Hepatocyte (in vitro differentiated cells): ENCODE measurements around the gene VAV2. TPM values are rescaled to one million over a fixed set of nuclear protein-coding genes. Genes with fewer than 3 reads are reported as not detected.

Experiments
- DNase-seq: peaks from one replicate; pipeline ENCODE4 v3.0.0-alpha.2; 2016; ENCODE audit warnings: low spot score
- H2AFZ ChIP-seq: fragments of 200-600 bp; sonication (generic); 2 replicates; pipeline ENCODE4 v1.6.0; 2016; ENCODE audit warnings: antibody characterized with exemption, mild to moderate bottlenecking
- H3K27ac ChIP-seq: fragments of 200-600 bp; sonication (generic); 2 replicates; pipeline ENCODE4 v1.5.1; 2016; ENCODE audit warnings: mild to moderate bottlenecking
- H3K27me3 ChIP-seq: fragments of 200-600 bp; sonication (generic); 2 replicates; pipeline ENCODE4 v1.6.1; 2016
- H3K36me3 ChIP-seq: fragments of 200-600 bp; sonication (generic); replicated peaks from 2 replicates; pipeline ENCODE4 v1.5.1; 2016; ENCODE audit warnings: low read depth; ENCODE audit not compliant: insufficient read depth
- H3K4me1 ChIP-seq: fragments of 200-600 bp; sonication (generic); 2 replicates; pipeline ENCODE4 v1.5.1; 2016; ENCODE audit warnings: mild to moderate bottlenecking, moderate library complexity; ENCODE audit not compliant: insufficient read depth
- H3K4me2 ChIP-seq: fragments of 200-600 bp; sonication (generic); 2 replicates; pipeline ENCODE4 v1.6.0; 2016
- H3K4me3 ChIP-seq: fragments of 200-600 bp; sonication (generic); 2 replicates; pipeline ENCODE4 v1.5.1; 2016; ENCODE audit warnings: mild to moderate bottlenecking
- H3K79me2 ChIP-seq: fragments of 200-600 bp; sonication (generic); 2 replicates; pipeline ENCODE4 v1.6.0; 2017; ENCODE audit warnings: mild to moderate bottlenecking
- H3K9me2 ChIP-seq: fragments of 200-600 bp; sonication (generic); replicated peaks from 2 replicates; pipeline ENCODE4 v1.6.0; 2017; ENCODE audit warnings: mild to moderate bottlenecking; ENCODE audit not compliant: insufficient read depth
- H3K9me3 ChIP-seq: fragments of 200-600 bp; sonication (generic); 2 replicates; pipeline ENCODE4 v1.5.1; 2016; ENCODE audit warnings: low read depth, mild to moderate bottlenecking
- H4K20me1 ChIP-seq: fragments of 200-600 bp; sonication (generic); 2 replicates; pipeline ENCODE4 v1.6.0; 2016; ENCODE audit warnings: mild to moderate bottlenecking; ENCODE audit not compliant: insufficient read depth, poor library complexity, severe bottlenecking
- EZH2 ChIP-seq: fragments of 200-600 bp; sonication (generic); IDR thresholded peaks from 2 replicates; pipeline ENCODE4 v1.6.1; 2016; ENCODE audit warnings: antibody characterized with exemption, mild to moderate bottlenecking, borderline replicate concordance
- EZH2phosphoT487 ChIP-seq: fragments of 200-600 bp; sonication (generic); IDR thresholded peaks from one replicate; pipeline ENCODE4 v1.6.1; 2018; ENCODE audit warnings: antibody characterized with exemption, mild to moderate bottlenecking, low read depth, moderate library complexity; ENCODE audit not compliant: unreplicated experiment, severe bottlenecking
- WGBS: methylation state at CpG from one replicate; pipeline ENCODE4 v1.1.6; 2016; ENCODE audit warnings: low lambda C conversion rate; ENCODE audit errors: missing lambda C conversion rate; 5-methylcytosine and 5-hydroxymethylcytosine counted together
- polyA plus RNA-seq: library from polyadenylated mRNA; unstranded; fragments of >200 nt; fragmentation: Nextera tagmentation; extraction: Ambion mirVana; gene quantifications from 2 replicates; pipeline ENCODE4 v1.2.1, GENCODE V29; 2016
- total RNA-seq: library from RNA; depleted of rRNA; stranded (reverse); fragments of >200 nt; gene quantifications from 2 replicates; pipeline ENCODE4 v1.2.3, GENCODE V29; 2014
- TF ChIP-seq, protein P1 (sequence below): fragments of 200-600 bp; sonication (generic); IDR thresholded peaks from 2 replicates; pipeline ENCODE4 v1.5.1; 2016; ENCODE audit warnings: antibody characterized with exemption, mild to moderate bottlenecking; ENCODE audit not compliant: poor library complexity

Gene VAV2
- total and polyA plus RNA-seq, 2 experiments from 2014 or later, result 24.9 to 27.7 TPM

DNA sequence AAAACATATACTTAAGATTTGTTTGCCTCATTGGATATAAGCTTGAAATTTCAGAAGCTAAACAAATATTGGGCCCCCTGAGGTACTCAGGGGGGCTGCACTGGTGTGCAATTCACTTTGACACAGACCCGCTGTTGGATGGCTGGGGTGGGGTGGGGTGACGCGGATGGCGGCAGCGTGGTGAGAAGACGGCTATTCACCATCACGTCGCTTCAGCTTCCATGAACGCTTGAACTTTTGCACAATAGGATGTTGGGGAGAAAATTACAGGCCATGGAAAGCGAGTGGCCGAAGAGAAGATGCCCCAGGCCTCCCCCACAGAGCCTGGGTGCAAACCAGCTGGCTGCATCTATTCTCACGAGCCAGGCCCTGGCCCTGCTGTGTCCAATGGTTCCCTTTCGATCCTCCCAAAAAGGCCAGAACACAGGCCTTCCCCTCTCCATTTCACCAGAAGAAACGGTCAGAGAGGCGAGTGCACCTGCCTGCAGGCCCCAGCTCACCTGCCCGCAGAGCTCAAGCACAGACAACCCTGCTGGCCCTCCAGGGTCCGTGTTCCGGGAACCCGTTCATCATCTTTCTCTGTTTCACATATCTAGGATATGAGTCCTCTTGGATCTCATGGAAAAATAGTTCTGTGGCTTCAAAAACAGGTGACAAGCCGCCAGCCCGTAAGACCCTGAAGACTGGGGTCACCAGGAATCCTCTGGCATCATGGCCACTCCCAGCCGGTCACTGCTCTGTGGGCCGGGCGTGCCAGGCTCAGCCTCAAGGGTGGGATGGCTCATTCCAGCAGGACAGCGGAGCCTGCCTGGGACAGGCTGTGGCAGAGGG, 207.2 kb downstream of the VAV2 start:
- no peaks in the 10 kb centered on the region for H3K27me3 ChIP-seq
- no peak for DNase-seq
- no peaks in the 10 kb centered on the region for H3K9me2 ChIP-seq
- no peaks in the 10 kb centered on the region for H4K20me1 ChIP-seq
- no peaks in the 10 kb centered on the region for H3K36me3 ChIP-seq
- no peak overlapping the region for H3K4me2 ChIP-seq
- TF ChIP-seq EZH2phosphoT487, result no peak
- TF ChIP-seq, protein P1, sequence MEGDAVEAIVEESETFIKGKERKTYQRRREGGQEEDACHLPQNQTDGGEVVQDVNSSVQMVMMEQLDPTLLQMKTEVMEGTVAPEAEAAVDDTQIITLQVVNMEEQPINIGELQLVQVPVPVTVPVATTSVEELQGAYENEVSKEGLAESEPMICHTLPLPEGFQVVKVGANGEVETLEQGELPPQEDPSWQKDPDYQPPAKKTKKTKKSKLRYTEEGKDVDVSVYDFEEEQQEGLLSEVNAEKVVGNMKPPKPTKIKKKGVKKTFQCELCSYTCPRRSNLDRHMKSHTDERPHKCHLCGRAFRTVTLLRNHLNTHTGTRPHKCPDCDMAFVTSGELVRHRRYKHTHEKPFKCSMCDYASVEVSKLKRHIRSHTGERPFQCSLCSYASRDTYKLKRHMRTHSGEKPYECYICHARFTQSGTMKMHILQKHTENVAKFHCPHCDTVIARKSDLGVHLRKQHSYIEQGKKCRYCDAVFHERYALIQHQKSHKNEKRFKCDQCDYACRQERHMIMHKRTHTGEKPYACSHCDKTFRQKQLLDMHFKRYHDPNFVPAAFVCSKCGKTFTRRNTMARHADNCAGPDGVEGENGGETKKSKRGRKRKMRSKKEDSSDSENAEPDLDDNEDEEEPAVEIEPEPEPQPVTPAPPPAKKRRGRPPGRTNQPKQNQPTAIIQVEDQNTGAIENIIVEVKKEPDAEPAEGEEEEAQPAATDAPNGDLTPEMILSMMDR, result no peak
- no peak for TF ChIP-seq EZH2
- H3K27ac ChIP-seq, result no peak overlapping the region
- 97% methylated on average over 25 of the region's 25 CpGs for WGBS
- no peaks in the 10 kb centered on the region for H3K79me2 ChIP-seq
- no peak overlapping the region for H2AFZ ChIP-seq
- H3K4me1 ChIP-seq, result peaks cover 4% of the 10 kb centered on the region
- no peaks in the 10 kb centered on the region for H3K9me3 ChIP-seq
- no peak overlapping the region for H3K4me3 ChIP-seq

DNA sequence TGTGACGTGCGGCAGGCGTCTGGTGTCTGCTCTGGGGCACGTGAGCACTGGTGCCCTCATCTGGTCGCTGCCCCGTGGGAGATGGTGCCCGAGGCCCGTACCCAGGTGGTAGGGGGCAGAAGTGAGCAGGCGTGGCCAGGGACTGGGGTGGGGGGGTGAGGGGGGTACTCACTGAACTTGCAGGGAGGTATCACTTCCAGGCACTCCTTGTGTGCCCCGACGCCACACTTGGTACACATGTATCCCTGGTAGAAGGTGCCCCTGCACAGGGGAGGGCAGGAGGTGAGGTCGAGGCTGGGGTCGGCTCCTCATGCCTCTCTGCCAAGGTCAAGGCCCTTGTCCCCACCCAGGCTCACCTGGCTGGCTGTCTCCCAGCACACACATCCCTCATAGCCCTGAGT, 208.8 kb downstream of the VAV2 start:
- H3K27ac ChIP-seq, result no peak overlapping the region
- TF ChIP-seq, protein P1, result no peak
- H3K9me3 ChIP-seq, result no peaks in the 10 kb centered on the region
- H3K4me3 ChIP-seq, result no peak overlapping the region
- no peak for DNase-seq
- no peaks in the 10 kb centered on the region for H4K20me1 ChIP-seq
- H3K27me3 ChIP-seq, result no peaks in the 10 kb centered on the region
- H3K79me2 ChIP-seq, result no peaks in the 10 kb centered on the region
- peaks cover 4% of the 10 kb centered on the region for H3K4me1 ChIP-seq
- H3K4me2 ChIP-seq, result no peak overlapping the region
- H3K9me2 ChIP-seq, result no peaks in the 10 kb centered on the region
- no peak overlapping the region for H2AFZ ChIP-seq
- no peaks in the 10 kb centered on the region for H3K36me3 ChIP-seq
- 78% methylated on average over 11 of the region's 13 CpGs for WGBS

DNA sequence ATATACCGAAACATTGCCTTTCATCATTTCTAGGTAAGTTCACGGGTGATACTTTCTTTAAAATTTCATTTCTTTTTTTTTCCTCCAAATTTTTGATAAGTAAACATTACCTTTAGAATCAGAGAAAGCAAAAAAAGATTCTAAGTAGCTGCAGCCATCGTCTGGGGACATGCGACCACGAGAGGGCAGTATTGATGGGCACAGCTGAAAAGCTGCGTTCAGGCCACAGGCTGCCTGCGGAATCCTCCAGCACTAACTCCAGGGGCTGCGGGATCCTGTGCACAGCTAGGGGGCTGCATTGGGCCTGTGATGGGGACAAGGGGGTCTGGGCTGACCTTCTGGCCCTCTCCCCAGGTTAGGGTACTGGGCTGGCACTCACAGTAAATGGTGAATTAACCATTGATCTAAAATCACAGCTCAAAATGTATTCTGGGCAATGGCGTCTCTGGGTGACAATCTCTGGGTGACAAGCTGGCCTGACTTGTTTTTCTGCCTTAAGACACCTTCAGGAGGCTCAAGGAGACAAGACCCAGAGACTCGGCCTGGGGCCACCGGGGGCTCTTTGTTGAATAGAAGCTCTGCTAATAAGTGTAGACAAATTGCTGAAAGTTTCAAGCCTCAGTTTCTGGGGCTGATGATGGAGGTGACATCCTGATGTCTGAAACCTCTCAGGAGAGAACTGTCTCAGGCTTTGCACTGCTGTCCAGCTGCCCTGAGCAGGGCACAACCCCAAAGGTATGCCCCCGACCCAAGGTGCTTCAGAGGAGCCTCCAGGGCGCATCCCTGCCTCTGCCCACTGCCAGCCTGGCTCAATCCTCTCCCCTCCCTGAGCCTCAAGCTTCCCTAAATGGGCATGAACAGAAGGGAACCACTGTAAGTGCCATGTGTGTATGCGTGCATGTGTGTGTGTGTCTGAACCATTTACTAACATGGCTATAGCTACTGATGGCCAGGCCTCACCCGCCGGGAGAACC, 209.7 kb downstream of the VAV2 start:
- Histone ChIP-seq H3K9me2 (no peaks in the 10 kb centered on the region), H3K4me1 (peaks cover 4% of the 10 kb centered on the region), H3K4me3 (no peak overlapping the region), H3K27me3 (no peaks in the 10 kb centered on the region), H3K27ac (no peak overlapping the region), H3K36me3 (no peaks in the 10 kb centered on the region), H2AFZ (no peak overlapping the region), H3K9me3 (no peaks in the 10 kb centered on the region), H3K4me2 (no peak overlapping the region), H4K20me1 (no peaks in the 10 kb centered on the region), H3K79me2 (no peaks in the 10 kb centered on the region)
- WGBS, result 46% methylated on average over 16 of the region's 16 CpGs
- DNase-seq, result peak; percentile 88
- TF ChIP-seq EZH2phosphoT487, result no peak
- TF ChIP-seq, protein P1, result peak; percentile 92
